Smooth muscle cell (in vitro differentiated cells): Measurements from ENCODE around the gene ARL1. TPM values are rescaled to one million over a fixed set of nuclear protein-coding genes. Genes with fewer than 3 reads are reported as not detected.

Source experiments
- polyA plus RNA-seq: library from polyadenylated mRNA; unstranded; fragments of >200 nt; fragmentation: Nextera tagmentation; extraction: Ambion mirVana; gene quantifications from 2 replicates; pipeline ENCODE4 v1.2.1, GENCODE V29; 2016
- small RNA-seq: library from RNA; depleted of rRNA; stranded (forward); fragments of <200 nt; gene quantifications from one replicate; pipeline ENCODE3, GENCODE V24; 2014
- total RNA-seq: library from RNA; depleted of rRNA; stranded (reverse); fragments of >200 nt; gene quantifications from 2 replicates; pipeline ENCODE4 v1.2.3, GENCODE V29; 2014

Gene ARL1
- total and polyA plus RNA-seq, 2 experiments from 2014 or later = 93.2 to 172 TPM

Small RNAs within 50 kb of the gene (small RNA-seq; reads per million reads assigned to genes)
- gene RF00019 = not detected
- not detected for gene RNU6-1068P
- not detected for gene RPS27P23

Other genes starting within 250 kb of the ARL1 start
- not detected in 2 replicates for gene SLC5A8, start 197.5 kb downstream of the ARL1 start, total RNA-seq
- not detected in 2 replicates for gene SLC5A8, start 197.5 kb downstream of the ARL1 start, polyA plus RNA-seq
- 11.9 and 12.0 TPM in 2 replicates for gene UTP20, start 127.7 kb downstream of the ARL1 start, total RNA-seq
- gene UTP20, start 127.7 kb downstream of the ARL1 start, polyA plus RNA-seq = 1.6 and 1.7 TPM in 2 replicates
- not detected in 2 replicates for gene SPIC, start 67.6 kb upstream of the ARL1 start, total RNA-seq
- gene SPIC, start 67.6 kb upstream of the ARL1 start, polyA plus RNA-seq = not detected in 2 replicates
- gene MYBPC1, start 187.2 kb upstream of the ARL1 start, total RNA-seq = not detected in 2 replicates
- not detected in 2 replicates for gene MYBPC1, start 187.2 kb upstream of the ARL1 start, polyA plus RNA-seq